DMS 273 treated with DMSO at 0.1 percent for 48 hours (cell line): ENCODE results near the gene PGBD2.
"Not testable (repeated sequence)": the region's sequence is repeated elsewhere in the genome, so short reads cannot be mapped to it uniquely, and the experiment has no call there.

ENCODE experiments used
- DNase-seq: peaks from one replicate; lab custom pipeline; 2025; lab: John Stamatoyannopoulos, UW

PGBD2 gene

GRCh38 chr1:248927283-248927682 is 21.2 kb downstream of the PGBD2 start:
- not testable (repeated sequence) for DNase-seq

- not testable (repeated sequence) for DNase-seq
Measured at GRCh38 chr1:248928122-248928521, 22.1 kb downstream of the PGBD2 start.

- DNase-seq = not testable (repeated sequence)
Measured at GRCh38 chr1:248930037-248930436, 24.0 kb downstream of the PGBD2 start.

GRCh38 chr1:248938173-248938809 is 32.3 kb downstream of the PGBD2 start:
- not testable (repeated sequence) for DNase-seq

GRCh38 chr1:248944134-248944999 is 38.3 kb downstream of the PGBD2 start:
- DNase-seq = not testable (repeated sequence)

GRCh38 chr1:248945000-248945423 is 39.0 kb downstream of the PGBD2 start:
- not testable (repeated sequence) for DNase-seq

- not testable (repeated sequence) for DNase-seq
Measured at GRCh38 chr1:248945453-248945852, 39.4 kb downstream of the PGBD2 start.

- DNase-seq = not testable (repeated sequence)
Measured at GRCh38 chr1:248945856-248946416, 39.9 kb downstream of the PGBD2 start.
